SK-N-SH (cell line): ENCODE results near the gene EFHC1. TPM values are rescaled to one million over a fixed set of nuclear protein-coding genes. Genes with fewer than 3 reads are reported as not detected.

Experiments
- CTCF ChIA-PET: fragments of 300-600, 350-600 bp; formaldehyde crosslinking; extraction: SDS; loops from one replicate; lab custom pipeline; 2021; lab: Yijun Ruan, JAX
- POLR2A ChIA-PET: fragments of 350-600 bp; sonication (Branson Sonifier 250); formaldehyde crosslinking; extraction: SDS; loops from one replicate; lab custom pipeline; 2020; ENCODE audit warnings: antibody characterized with exemption, inconsistent platforms; lab: Yijun Ruan, JAX
- DNase-seq: peaks from one replicate; pipeline ENCODE4 v3.0.0; 2012
- H2AFZ ChIP-seq: fragments of 200-600 bp; sonication (generic); 2 replicates; pipeline ENCODE4 v1.8.1; 2016; ENCODE audit warnings: antibody characterized with exemption, mild to moderate bottlenecking, low read depth
- H3F3A ChIP-seq: fragments of 200-600 bp; sonication (generic); replicated peaks from 2 replicates; pipeline ENCODE3; 2016; ENCODE audit warnings: antibody characterized with exemption, mild to moderate bottlenecking; ENCODE audit not compliant: insufficient read depth
- H3K27ac ChIP-seq, 2 experiments: fragments of 200-500 bp in 1 of 2; fragments of 200-600 bp in 1 of 2; sonication (Bioruptor generic) in 1 of 2; sonication (generic), shearing (Covaris generic) in 1 of 2; 2 replicates each; pipeline versions ENCODE4 v1.5.1 to v1.6.1; 2014 to 2016; ENCODE audit warnings: low read depth in 2 of 2, inconsistent platforms in 1 of 2, low read length in 1 of 2, mild to moderate bottlenecking in 1 of 2, mixed read lengths in 1 of 2
- H3K27me3 ChIP-seq: fragments of 200-600 bp; sonication (generic), shearing (Covaris generic); 2 replicates; pipeline ENCODE4 v1.6.1; 2016; ENCODE audit warnings: mixed run types; ENCODE audit not compliant: insufficient read depth
- H3K36me3 ChIP-seq, 2 experiments: fragments of 200-500 bp in 1 of 2; fragments of 200-600 bp in 1 of 2; sonication (Bioruptor generic) in 1 of 2; sonication (generic) in 1 of 2; replicated peaks in 1 of 2; 2 replicates each; pipeline versions ENCODE3 to v1.5.1; 2014 to 2016; ENCODE audit warnings: low read length in 1 of 2, mild to moderate bottlenecking in 1 of 2; ENCODE audit not compliant: insufficient read depth in 2 of 2, control insufficient read depth in 1 of 2
- H3K4me1 ChIP-seq, 2 experiments: fragments of 200-500 bp in 1 of 2; fragments of 200-600 bp in 1 of 2; sonication (Bioruptor generic) in 1 of 2; sonication (generic), shearing (Covaris generic) in 1 of 2; 2 replicates each; pipeline versions ENCODE4 v1.5.1 to v1.6.1; 2014 to 2016; ENCODE audit warnings: low read depth in 1 of 2, low read length in 1 of 2, mixed run types in 1 of 2; ENCODE audit not compliant: insufficient read depth in 2 of 2, control insufficient read depth in 1 of 2
- H3K4me2 ChIP-seq: fragments of 200-600 bp; sonication (generic), shearing (Covaris generic); 2 replicates; pipeline ENCODE4 v1.6.1; 2017; ENCODE audit warnings: mixed run types
- H3K4me3 ChIP-seq, 2 experiments: fragments of 200-500 bp in 1 of 2; fragments of 200-600 bp in 1 of 2; sonication (Bioruptor generic) in 1 of 2; sonication (generic), shearing (Covaris generic) in 1 of 2; 2 replicates each; pipeline versions ENCODE4 v1.5.1 to v1.8.1; 2014 to 2016; ENCODE audit warnings: low read depth in 2 of 2, inconsistent platforms in 1 of 2, low read length in 1 of 2, mild to moderate bottlenecking in 1 of 2, mixed read lengths in 1 of 2, moderate library complexity in 1 of 2
- H3K79me2 ChIP-seq: fragments of 200-600 bp; sonication (generic); 2 replicates; pipeline ENCODE4 v1.8.1; 2017; ENCODE audit warnings: mild to moderate bottlenecking; ENCODE audit not compliant: insufficient read depth
- H3K9ac ChIP-seq: fragments of 200-600 bp; sonication (generic); 2 replicates; pipeline ENCODE4 v1.6.1; 2017; ENCODE audit warnings: mixed run types
- H3K9me2 ChIP-seq: fragments of 200-600 bp; sonication (generic); 2 replicates; pipeline ENCODE4 v1.6.1; 2017; ENCODE audit warnings: mixed run types
- H3K9me3 ChIP-seq: fragments of 200-600 bp; sonication (generic); 2 replicates; pipeline ENCODE4 v1.6.1; 2017; ENCODE audit warnings: mixed run types, mild to moderate bottlenecking, moderate library complexity
- H4K20me1 ChIP-seq: fragments of 200-600 bp; sonication (generic); 2 replicates; pipeline ENCODE4 v1.6.1; 2017; ENCODE audit warnings: mild to moderate bottlenecking, mixed run types; ENCODE audit not compliant: insufficient read depth
- CHD2 ChIP-seq: fragments of 150-350 bp; IDR thresholded peaks from 2 replicates; pipeline ENCODE4 v1.6.1; 2018; ENCODE audit warnings: low read length; ENCODE audit not compliant: partially characterized antibody
- CTCF ChIP-seq: fragments of 200-600 bp; sonication (generic); IDR thresholded peaks from 2 replicates; pipeline ENCODE4 v1.6.1; 2017; ENCODE audit warnings: antibody characterized with exemption, mild to moderate bottlenecking, moderate library complexity
- ELF1 ChIP-seq: IDR thresholded peaks from 2 replicates; pipeline ENCODE4 v1.4.0; 2012
- EP300 ChIP-seq, 2 experiments: IDR thresholded peaks; 2 replicates each; pipeline versions ENCODE4 v1.4.0 to v1.6.1; 2012; ENCODE audit warnings: borderline replicate concordance in 1 of 2, low read depth in 1 of 2, low read length in 1 of 2
- FOSL2 ChIP-seq: IDR thresholded peaks from 2 replicates; pipeline ENCODE4 v1.4.0; 2012; ENCODE audit warnings: low read depth, mild to moderate bottlenecking, moderate library complexity, borderline replicate concordance
- GATA2 ChIP-seq: sonication (generic); formaldehyde crosslinking; IDR thresholded peaks from 2 replicates; pipeline ENCODE4 v1.5.0; 2020; ENCODE audit warnings: mild to moderate bottlenecking, missing genetic modification reagents
- IRF3 ChIP-seq: fragments of 150-350 bp; IDR thresholded peaks from 2 replicates; pipeline ENCODE4 v1.6.1; 2016; ENCODE audit warnings: mild to moderate bottlenecking, low read depth, low read length
- JUND ChIP-seq: IDR thresholded peaks from 2 replicates; pipeline ENCODE4 v1.4.0; 2012
- NFIC ChIP-seq: IDR thresholded peaks from 2 replicates; pipeline ENCODE4 v1.4.0; 2012; ENCODE audit warnings: borderline replicate concordance
- NRF1 ChIP-seq: IDR thresholded peaks from 2 replicates; pipeline ENCODE4 v1.6.1; 2012; ENCODE audit warnings: low read depth, mild to moderate bottlenecking, low read length
- PBX3 ChIP-seq: IDR thresholded peaks from 2 replicates; pipeline ENCODE4; 2012
- RAD21 ChIP-seq: IDR thresholded peaks from 2 replicates; pipeline ENCODE4 v1.6.1; 2012; ENCODE audit warnings: mild to moderate bottlenecking, low read length
- RCOR1 ChIP-seq: fragments of 150-350 bp; IDR thresholded peaks from 2 replicates; pipeline ENCODE4 v1.6.1; 2017; ENCODE audit warnings: antibody characterized with exemption, low read length
- RFX5 ChIP-seq: IDR thresholded peaks from 2 replicates; pipeline ENCODE4 v1.6.1; 2012; ENCODE audit warnings: mild to moderate bottlenecking, improper control_type of control experiment, low read length
- RXRA ChIP-seq: IDR thresholded peaks from 2 replicates; pipeline ENCODE4 v1.4.0; 2012; ENCODE audit warnings: low read depth, mild to moderate bottlenecking, borderline replicate concordance
- SIN3A ChIP-seq: IDR thresholded peaks from 2 replicates; pipeline ENCODE4 v1.6.1; 2012; ENCODE audit warnings: low read depth, mild to moderate bottlenecking, low read length, moderate library complexity, borderline replicate concordance
- TCF12 ChIP-seq: IDR thresholded peaks from 2 replicates; pipeline ENCODE4 v1.4.0; 2012
- USF2 ChIP-seq: fragments of 150-350 bp; IDR thresholded peaks from 2 replicates; pipeline ENCODE4 v1.6.1; 2017; ENCODE audit warnings: antibody characterized with exemption, low read length, low read depth, borderline replicate concordance
- WGBS: methylation state at CpG from one replicate; pipeline ENCODE4 v1.1.6; 2017; ENCODE audit warnings: low lambda C conversion rate; 5-methylcytosine and 5-hydroxymethylcytosine counted together
- polyA plus RNA-seq, 3 experiments: library from polyadenylated mRNA; depleted of rRNA; stranded (reverse); fragments of >200 nt; gene quantifications; 2 replicates each; pipeline ENCODE4 v1.2.3, GENCODE V29; 2012

Gene EFHC1
- polyA plus RNA-seq, 1 of the 3 experiments (the other 2 are of a cell fraction) = 39.4 TPM

- DNase-seq = peak; percentile 26
- POLR2A ChIA-PET = interaction anchor here (1.4 kb wide), 1 partner anchor 27 kb away, joined by 3 read pairs; the partner anchor contains the start of gene PAQR8
- Histone ChIP-seq H3K9ac (no peak overlapping the region), H3K79me2 (no peaks in the 10 kb centered on the region), H3K4me2 (peak overlapping the region; percentile 73), H3K27ac (peak overlapping the region; percentile 79 to 90), H2AFZ (no peak overlapping the region), H3K4me3 (no peak overlapping the region), H3K9me2 (no peaks in the 10 kb centered on the region), H4K20me1 (no peaks in the 10 kb centered on the region), H3K4me1 (peaks cover 17 to 20% of the 10 kb centered on the region in 2 experiments; a peak in 3 of 4 replicates), H3K27me3 (no peaks in the 10 kb centered on the region), H3F3A (peaks cover 29% of the 10 kb centered on the region), H3K9me3 (no peaks in the 10 kb centered on the region), H3K36me3 (no peaks in the 10 kb centered on the region)
- 64% methylated on average over 1 of the region's 1 CpG for WGBS
- CTCF ChIA-PET = interaction anchor here (0.7 to 3.8 kb wide), 8 partner anchors 8 to 274 kb away, joined by 3 to 33 read pairs (median 6); partner anchors contain the start of genes MCM3 and PAQR8
- no peak for TF ChIP-seq ELF1
- no peak for TF ChIP-seq GATA2 (CRISPR knock-in tag)
- no peak for TF ChIP-seq RXRA
- TF ChIP-seq USF2 = no peak
These were observed 30.9 kb upstream of the EFHC1 start for GRCh38 chr6:52389264-52389625.

GRCh38 chr6:52389626-52390360, 30.3 kb upstream of the EFHC1 start:
- CTCF ChIA-PET = interaction anchor here (0.7 to 3.8 kb wide), 10 partner anchors 9 to 274 kb away, joined by 3 to 33 read pairs (median 7); partner anchors contain the start of genes MCM3 and PAQR8
- Histone ChIP-seq H3K9ac (peak overlapping the region; percentile 21; the same call in 1 of the 2 replicates), H3K79me2 (no peaks in the 10 kb centered on the region), H3F3A (peaks cover 29% of the 10 kb centered on the region), H4K20me1 (no peaks in the 10 kb centered on the region), H2AFZ (peak overlapping the region; percentile 42; the same call in 1 of the 2 replicates), H3K36me3 (no peaks in the 10 kb centered on the region), H3K27me3 (no peaks in the 10 kb centered on the region), H3K9me2 (no peaks in the 10 kb centered on the region), H3K4me3 (peak overlapping the region; percentile 10 to 31; a peak in 3 of 4 replicates), H3K9me3 (no peaks in the 10 kb centered on the region), H3K27ac (peak overlapping the region; percentile 79 to 90), H3K4me2 (peak overlapping the region; percentile 73), H3K4me1 (peaks cover 17 to 20% of the 10 kb centered on the region in 2 experiments; a peak in 3 of 4 replicates)
- peak; percentile 85 for TF ChIP-seq NFIC
- peak; percentile 54; the same call in 1 of the 2 replicates for TF ChIP-seq RCOR1
- TF ChIP-seq SIN3A = no peak
- peak; percentile 5; the same call in 1 of the 2 replicates for TF ChIP-seq FOSL2
- peak in 1 of 2 experiments; percentile 14; a peak in 1 of 4 replicates for TF ChIP-seq EP300 (IDR thresholded peaks at IDR 0.05; ENCODE audit: borderline replicate concordance in 1 of 2, low read depth in 1 of 2, low read length in 1 of 2)
- TF ChIP-seq RFX5 = no peak
- peak; percentile 42 for TF ChIP-seq CTCF
- TF ChIP-seq ELF1 = no peak
- TF ChIP-seq RAD21 = peak; percentile 55
- TF ChIP-seq CHD2 = peak; percentile 11
- TF ChIP-seq PBX3 = peak; percentile 87
- TF ChIP-seq GATA2 (CRISPR knock-in tag) = peak; percentile 43; the same call in 1 of the 2 replicates
- peak; percentile 64 for TF ChIP-seq TCF12
- peak; percentile 22; the same call in 1 of the 2 replicates for TF ChIP-seq JUND
- TF ChIP-seq USF2 = no peak
- TF ChIP-seq NRF1 = no peak
- TF ChIP-seq IRF3 = no peak
- peak; percentile 63 for DNase-seq
- POLR2A ChIA-PET = interaction anchor here (1.1 to 1.4 kb wide), 2 partner anchors 28 to 30 kb away, joined by 3 read pairs; partner anchors contain the start of genes EFHC1 and PAQR8
- WGBS = 5% methylated on average over 8 of the region's 8 CpGs
